Panc1 (cell line): Measurements from ENCODE around the gene TMEM185A.
"Not testable (repeated sequence)": the region's sequence is repeated elsewhere in the genome, so short reads cannot be mapped to it uniquely, and the experiment has no call there.

Source experiments
- CTCF ChIP-seq: fragments of 450-650 bp; IDR thresholded peaks from 2 replicates; pipeline ENCODE4 v1.5.1; 2017; ENCODE audit warnings: mild to moderate bottlenecking
- POLR2AphosphoS5 ChIP-seq: IDR thresholded peaks from 2 replicates; pipeline ENCODE4 v1.6.1; 2012; ENCODE audit warnings: mild to moderate bottlenecking, low read depth, low read length, moderate library complexity
- TCF7L2 ChIP-seq: IDR thresholded peaks from 2 replicates; pipeline ENCODE4 v1.6.1; 2011; ENCODE audit warnings: mild to moderate bottlenecking, low read depth, low read length, inconsistent platforms
- TF ChIP-seq, protein P1 (sequence below), 2 experiments: IDR thresholded peaks; 2 replicates each; pipeline ENCODE4 v1.6.1; 2011 to 2012; ENCODE audit warnings: low read depth in 2 of 2, control low read depth in 1 of 2, low read length in 1 of 2, mild to moderate bottlenecking in 1 of 2, moderate library complexity in 1 of 2; ENCODE audit not compliant: insufficient read depth in 1 of 2

DNA sequence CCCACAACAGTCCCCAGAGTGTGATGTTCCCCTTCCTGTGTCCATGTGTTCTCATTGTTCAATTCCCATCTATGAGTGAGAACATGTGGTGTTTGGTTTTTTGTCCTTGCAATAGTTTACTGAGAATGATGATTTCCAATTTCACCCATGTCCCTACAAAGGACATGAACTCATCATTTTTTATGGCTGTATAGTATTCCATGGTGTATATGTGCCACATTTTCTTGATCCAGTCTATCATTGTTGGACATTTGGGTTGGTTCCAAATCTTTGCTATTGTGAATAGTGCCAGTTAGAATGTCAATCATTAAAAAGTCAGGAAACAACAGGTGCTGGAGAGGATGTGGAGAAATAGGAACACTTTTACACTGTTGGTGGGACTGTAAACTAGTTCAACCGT lies 11.9 kb downstream of the TMEM185A start:
- TF ChIP-seq CTCF, POLR2AphosphoS5, TCF7L2: not testable (repeated sequence)
- TF ChIP-seq, protein P1, sequence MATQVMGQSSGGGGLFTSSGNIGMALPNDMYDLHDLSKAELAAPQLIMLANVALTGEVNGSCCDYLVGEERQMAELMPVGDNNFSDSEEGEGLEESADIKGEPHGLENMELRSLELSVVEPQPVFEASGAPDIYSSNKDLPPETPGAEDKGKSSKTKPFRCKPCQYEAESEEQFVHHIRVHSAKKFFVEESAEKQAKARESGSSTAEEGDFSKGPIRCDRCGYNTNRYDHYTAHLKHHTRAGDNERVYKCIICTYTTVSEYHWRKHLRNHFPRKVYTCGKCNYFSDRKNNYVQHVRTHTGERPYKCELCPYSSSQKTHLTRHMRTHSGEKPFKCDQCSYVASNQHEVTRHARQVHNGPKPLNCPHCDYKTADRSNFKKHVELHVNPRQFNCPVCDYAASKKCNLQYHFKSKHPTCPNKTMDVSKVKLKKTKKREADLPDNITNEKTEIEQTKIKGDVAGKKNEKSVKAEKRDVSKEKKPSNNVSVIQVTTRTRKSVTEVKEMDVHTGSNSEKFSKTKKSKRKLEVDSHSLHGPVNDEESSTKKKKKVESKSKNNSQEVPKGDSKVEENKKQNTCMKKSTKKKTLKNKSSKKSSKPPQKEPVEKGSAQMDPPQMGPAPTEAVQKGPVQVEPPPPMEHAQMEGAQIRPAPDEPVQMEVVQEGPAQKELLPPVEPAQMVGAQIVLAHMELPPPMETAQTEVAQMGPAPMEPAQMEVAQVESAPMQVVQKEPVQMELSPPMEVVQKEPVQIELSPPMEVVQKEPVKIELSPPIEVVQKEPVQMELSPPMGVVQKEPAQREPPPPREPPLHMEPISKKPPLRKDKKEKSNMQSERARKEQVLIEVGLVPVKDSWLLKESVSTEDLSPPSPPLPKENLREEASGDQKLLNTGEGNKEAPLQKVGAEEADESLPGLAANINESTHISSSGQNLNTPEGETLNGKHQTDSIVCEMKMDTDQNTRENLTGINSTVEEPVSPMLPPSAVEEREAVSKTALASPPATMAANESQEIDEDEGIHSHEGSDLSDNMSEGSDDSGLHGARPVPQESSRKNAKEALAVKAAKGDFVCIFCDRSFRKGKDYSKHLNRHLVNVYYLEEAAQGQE (IDR thresholded peaks at IDR 0.05; ENCODE audit: insufficient read depth in 1 of 2, low read depth in 2 of 2, low read length in 1 of 2) = not testable (repeated sequence)
